Loucy (cell line): ENCODE measurements around the gene ANKRD6.

ENCODE experiments used
- CTCF ChIP-seq: fragments of 200-600 bp; sonication (generic); conservative IDR thresholded peaks from 2 replicates; pipeline ENCODE4 v1.5.1; 2014; ENCODE audit warnings: mild to moderate bottlenecking, antibody characterized with exemption, low read length
- EZH2phosphoT487 ChIP-seq: fragments of 200-600 bp; IDR thresholded peaks from 2 replicates; pipeline ENCODE4 v1.6.1; 2018; ENCODE audit warnings: antibody characterized with exemption, mild to moderate bottlenecking, moderate library complexity, borderline replicate concordance

GRCh38 chr6:89481695-89482094 is 48.7 kb downstream of the ANKRD6 start:
- TF ChIP-seq CTCF, result peak; percentile 30
- TF ChIP-seq EZH2phosphoT487, result no peak
